ENCODE measurements around the gene LHPP. TPM values are rescaled to one million over a fixed set of nuclear protein-coding genes. Genes with fewer than 3 reads are reported as not detected.
"Not testable (repeated sequence)": the region's sequence is repeated elsewhere in the genome, so short reads cannot be mapped to it uniquely, and the experiment has no call there.

Gene LHPP
- total RNA-seq, 1 donor from 2014 or later = 347 TPM

DNA sequence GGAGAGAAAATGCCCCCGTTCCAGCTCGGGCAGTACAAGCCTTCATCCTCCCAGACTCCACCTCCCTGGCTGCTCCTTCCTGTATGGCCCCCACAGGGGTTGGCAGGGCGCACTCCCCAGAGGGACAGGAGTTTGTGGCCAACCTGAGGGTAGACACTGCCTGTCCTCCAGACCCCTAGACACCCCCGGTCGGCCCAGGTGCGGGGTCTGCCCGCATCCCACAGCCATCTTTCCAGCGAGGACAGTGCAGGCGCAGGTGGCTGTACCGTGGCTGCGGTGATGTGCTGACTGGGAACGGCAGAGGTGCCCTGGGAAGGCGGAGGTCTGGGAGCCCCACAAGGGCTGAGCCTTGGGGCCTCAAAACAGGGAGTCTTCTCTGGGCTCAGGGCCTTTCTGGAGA, 81.5 kb downstream of the LHPP start:
- intact Hi-C loops (cut with DNase I) = no loop called here
- DNase-seq (ENCODE audit: low spot score) (no peak), ATAC-seq (no peak)

DNA sequence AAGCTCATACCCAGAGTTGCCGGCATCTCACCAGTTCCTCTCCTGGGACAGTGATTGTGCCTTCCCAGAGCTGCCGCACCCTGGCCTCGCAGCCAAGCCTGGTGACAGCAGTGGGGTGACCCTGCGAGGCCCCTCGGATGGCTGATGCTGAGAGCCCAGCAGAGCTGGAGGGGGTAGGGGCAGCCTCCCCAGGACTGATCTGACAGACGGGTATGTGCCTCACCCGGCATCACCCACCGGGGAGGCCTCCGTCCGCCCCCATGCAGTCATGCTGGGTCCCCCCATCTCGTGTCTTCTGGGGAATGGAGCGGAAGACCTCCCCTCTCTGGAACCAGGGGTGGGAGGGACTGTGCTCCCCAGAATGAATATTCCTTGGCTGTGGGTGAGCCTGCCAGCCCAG, 82.3 kb downstream of the LHPP start:
- DNase-seq (ENCODE audit: low spot score) = no peak
- intact Hi-C loops (cut with DNase I) = no loop called here
- ATAC-seq = no peak

DNA sequence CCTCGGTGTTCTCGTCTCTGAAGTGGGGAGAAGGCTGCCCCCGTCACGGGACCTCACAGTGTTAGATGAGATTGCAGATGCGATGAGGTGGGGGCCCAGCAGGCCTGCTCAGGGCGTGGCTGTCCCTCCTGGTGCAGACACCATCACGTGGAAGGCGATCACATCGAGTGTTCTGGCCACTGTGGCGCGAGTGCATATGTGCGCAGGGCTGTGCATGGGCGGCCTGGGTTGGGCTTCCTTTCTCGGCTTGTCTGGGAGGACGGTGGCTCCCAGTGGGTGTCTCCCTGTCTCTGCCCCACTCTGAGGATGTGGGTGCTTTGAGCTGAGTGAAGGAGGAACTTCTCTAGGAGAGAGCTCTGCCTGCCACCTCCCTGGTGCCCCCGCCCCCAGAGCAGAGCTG, 83.1 kb downstream of the LHPP start:
- DNase-seq (ENCODE audit: low spot score) (no peak), ATAC-seq (peak; percentile 15)
- intact Hi-C loops (cut with DNase I) = no loop called here

DNA sequence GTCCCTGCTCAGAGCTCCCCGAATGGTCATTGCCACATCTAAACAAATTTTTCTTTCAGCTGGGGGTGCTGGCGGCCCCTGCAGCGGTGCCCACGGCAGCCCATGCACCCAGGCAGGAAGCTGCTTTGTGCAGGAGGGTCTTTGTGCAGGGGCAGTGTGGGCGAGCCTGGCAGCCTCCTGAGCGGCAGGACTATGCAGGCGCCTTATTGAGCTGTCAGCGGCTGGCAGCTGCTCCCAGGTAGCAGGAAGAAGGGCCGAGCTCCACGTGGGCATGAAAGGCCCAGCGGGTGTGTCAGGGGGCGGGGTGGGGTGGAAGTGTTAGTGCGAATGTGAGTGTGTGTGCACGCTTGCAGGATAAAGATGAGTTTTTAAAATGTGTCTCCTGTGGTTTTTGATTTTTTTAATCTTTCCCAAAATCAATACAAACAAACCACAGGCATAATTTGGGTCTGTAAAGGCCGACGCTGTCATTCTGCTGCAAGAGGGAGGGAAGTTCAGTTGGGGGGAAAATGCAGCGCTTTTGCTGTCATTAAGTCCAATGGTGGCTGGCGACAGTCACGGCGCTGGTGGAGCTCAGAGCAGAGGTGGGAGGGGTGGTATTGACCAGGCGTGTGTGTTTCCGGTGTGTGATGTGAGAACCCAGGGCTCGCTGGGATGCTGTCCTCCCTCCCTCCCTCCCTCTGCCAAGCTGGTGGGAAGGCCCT, 83.9 kb downstream of the LHPP start:
- intact Hi-C loops (cut with DNase I) = no loop called here

DNA sequence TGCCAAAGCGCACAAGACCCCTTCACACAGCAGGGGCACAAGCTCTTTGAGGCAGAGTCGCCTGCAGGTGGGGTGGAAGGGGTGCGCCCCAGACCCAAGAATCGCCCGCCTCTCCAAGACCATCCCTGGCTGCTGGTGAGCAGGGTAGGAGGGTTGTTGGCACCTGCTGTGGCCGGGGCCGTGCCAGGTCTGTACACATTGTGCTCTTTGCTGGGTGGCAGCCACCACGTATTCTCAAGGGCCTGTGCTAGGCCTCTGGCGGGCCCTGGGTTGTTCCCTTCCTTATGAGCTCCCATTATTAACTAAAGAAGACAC, 84.4 kb downstream of the LHPP start:
- ATAC-seq = no peak
- intact Hi-C loops (cut with DNase I) = no loop called here

More for the DNA sequence above, 83.9 kb downstream of the LHPP start:
- no peak for ATAC-seq
- no peak for DNase-seq (ENCODE audit: low spot score)

DNA sequence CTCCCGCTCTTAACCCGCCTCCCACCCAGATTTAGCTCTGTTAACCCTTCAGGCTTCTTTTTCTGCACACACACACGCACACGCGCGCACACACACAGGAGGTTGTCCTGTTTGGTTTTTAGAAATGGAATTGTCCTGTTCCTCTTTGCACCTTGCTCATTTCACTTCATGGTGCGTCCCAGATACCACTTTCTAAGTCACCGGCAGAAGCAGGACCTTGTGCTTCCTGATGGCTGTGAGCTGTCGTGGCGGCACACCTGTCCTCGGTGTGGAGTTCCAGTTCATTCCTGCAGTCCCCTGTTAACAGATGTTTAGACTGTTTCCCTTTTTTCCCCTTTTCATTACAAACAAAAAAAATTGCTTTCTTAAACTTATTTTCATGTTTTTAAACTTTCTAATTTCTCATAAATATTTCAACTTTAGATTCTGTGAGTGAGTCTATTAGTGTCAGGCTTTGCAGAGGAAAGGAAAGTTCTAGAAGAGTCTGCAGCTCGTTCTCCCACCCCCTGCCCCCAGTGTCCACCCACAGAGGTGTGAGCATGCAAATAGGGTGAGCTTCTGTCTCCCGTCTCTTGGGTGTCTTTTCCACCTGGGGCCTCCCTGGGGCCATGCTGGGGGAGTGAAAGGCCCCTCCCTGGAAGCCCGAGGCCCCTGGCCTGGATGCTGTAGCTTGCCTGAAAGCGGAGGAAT, 85.5 kb downstream of the LHPP start:
- ATAC-seq (no peak), DNase-seq (ENCODE audit: low spot score) (no peak)
- intact Hi-C loops (cut with DNase I) = no loop called here

More for the DNA sequence above, 84.4 kb downstream of the LHPP start:
- no peak for DNase-seq (ENCODE audit: low spot score)

DNA sequence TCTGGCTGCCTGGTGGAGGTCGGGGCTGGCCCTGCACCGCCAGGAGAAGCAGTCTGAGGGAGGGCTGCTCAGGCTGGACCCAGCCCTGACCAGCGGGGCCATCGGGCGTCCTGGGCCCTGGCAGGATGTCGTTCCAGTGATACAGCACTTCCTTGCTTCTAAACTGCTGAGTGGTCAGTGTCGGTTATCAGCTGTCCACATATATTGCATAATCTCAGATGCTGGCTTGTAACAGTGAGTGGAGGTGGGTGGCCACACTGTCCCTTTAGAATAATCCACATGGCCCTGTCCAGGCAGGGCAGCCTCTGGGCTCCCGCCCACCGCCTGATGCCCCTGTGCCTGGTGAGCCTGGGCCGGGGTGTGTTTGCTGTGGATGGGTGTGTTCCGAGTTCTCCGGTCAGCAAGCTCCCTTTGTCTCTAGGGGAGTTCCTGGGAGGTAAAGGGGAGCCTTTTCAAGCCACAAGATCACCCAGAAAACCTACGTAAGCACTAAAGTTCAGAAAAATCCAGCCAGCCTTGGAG, 86.1 kb downstream of the LHPP start:
- ATAC-seq (peak; percentile 72), DNase-seq (ENCODE audit: low spot score) (no peak)
- intact Hi-C loops (cut with DNase I) = no loop called here

DNA sequence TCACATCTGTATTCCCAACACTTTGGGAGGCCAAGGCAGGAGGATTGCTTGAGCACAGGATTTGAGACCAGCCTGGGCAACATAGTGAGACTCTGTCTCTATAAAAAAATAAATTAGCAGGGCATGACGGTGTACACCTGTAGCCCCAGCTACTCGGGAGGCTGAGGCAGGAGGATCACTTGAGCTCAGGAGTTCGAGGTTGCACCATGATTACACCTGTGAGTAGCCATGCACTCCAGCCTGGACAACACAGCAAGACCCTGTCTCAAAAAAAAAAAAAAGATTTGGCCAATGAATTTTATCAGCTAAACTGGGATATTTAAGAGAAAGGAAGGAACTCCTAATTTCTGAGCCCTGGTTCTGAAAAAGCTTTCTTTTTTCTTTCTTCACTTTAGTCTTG, 87.5 kb downstream of the LHPP start:
- not testable (repeated sequence) for ATAC-seq

DNA sequence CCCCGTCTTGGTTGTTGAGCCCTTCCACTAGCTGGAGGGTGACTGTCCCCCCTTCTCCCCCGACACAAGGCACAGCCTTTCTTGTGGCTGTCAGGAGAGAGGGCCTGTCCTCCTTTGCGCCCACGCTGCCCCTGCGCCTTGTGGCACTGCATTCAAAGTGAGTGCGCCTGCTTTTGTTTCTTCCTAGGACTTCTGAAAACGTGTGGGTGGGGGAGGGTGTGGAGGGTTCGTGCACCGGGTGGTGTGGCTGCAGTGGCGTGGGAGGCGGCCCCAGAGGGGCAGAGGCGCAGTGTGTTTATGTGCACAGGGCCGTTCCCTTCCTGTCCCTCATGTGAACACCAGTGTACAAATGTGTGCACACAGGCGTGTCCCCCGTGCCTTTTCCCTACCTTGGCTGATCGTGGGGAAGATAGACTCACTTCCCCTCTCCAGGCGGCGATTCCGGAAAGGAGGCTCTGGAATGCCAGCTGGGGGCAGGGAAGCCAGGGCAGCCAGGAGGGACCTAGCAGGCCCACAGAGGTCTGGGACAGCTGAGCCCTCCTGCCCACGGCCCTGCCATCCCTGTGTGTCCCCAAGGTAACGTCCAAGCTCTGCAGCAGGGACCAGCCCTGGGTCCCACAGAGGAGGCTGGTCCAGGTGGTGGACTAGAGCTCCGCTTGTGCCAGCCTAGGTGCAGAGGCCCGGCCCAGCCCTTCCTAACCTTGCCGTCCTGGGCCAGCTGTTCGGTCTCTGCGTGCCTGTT, 88.8 kb downstream of the LHPP start:
- DNase-seq (ENCODE audit: low spot score) (no peak), ATAC-seq (no peak)
- intact Hi-C loops (cut with DNase I) = no loop called here

More for the DNA sequence above, 87.5 kb downstream of the LHPP start:
- DNase-seq (ENCODE audit: low spot score); intact Hi-C loops (cut with DNase I): not testable (repeated sequence)

DNA sequence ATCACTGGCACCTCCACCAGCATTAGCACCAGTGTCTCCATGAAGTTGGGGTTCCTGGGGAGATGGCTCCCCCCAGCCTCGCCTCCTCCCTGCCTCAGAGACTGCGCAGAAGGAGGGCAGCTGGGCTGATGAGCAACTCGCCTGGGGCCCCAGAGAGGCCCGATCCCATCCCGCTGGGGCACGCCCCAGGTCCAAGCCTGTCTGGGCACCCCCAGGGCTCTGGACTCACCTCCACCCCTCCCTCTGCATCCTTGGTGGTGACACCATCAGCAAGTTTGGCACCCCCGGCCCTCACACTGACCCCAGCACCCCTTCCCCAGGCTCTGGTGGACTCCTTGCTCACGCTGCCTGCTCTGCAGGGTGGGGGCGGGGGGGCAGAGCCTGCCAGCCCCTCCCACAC, 89.5 kb downstream of the LHPP start:
- intact Hi-C loops (cut with DNase I) = no loop called here
- ATAC-seq (no peak), DNase-seq (ENCODE audit: low spot score) (no peak)

DNA sequence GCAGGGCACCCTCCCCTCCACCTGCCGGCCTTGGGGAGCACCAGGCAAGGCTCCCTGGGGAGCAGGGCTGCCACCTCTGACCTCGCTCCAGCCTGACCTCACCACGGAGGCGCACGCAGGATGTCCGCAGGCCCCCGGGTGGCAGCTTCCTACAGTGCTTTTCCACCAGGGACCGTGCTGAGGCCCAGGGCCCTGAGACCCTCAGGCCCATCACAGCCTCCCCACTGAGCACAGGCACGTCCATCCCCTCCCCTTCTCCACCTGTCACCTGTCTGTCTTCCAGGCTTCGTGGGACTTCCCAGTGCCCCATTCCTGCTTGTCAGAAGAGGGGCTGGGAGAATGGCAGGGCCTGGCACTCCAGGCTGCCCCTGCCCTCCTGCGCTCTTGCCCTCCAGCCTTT, 90.1 kb downstream of the LHPP start:
- intact Hi-C loops (cut with DNase I) = no loop called here
- no peak for DNase-seq (ENCODE audit: low spot score)
- no peak for ATAC-seq

DNA sequence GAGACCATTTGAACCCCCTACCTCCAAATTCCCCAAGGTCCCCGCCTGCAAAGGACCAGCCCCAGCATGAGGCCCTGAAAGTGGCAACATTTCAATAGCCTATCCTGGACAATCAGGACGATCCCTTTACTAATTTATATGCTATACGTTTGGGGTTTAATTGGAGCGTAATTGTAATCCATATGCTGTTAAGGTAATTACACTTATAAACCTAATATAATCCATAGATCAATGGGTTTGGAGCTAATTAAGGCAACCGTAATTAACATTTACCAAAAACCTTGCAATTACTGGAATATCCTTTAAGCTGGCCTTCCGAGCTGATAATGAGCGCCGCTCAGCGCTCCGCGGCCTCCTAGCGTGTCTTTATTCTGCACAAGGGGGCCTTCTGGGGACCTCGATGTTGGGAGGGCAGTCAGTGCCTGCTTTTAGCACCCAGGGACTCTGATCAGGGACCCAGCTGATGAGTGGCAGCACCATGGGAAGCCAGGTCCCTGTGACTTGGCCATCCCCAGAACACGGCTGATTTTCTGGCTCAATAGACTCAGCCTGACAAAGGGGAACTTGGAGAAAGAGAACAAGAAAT, 91.2 kb downstream of the LHPP start:
- no peak for ATAC-seq
- DNase-seq (ENCODE audit: low spot score) = no peak
- intact Hi-C loops (cut with DNase I) = no loop called here

DNA sequence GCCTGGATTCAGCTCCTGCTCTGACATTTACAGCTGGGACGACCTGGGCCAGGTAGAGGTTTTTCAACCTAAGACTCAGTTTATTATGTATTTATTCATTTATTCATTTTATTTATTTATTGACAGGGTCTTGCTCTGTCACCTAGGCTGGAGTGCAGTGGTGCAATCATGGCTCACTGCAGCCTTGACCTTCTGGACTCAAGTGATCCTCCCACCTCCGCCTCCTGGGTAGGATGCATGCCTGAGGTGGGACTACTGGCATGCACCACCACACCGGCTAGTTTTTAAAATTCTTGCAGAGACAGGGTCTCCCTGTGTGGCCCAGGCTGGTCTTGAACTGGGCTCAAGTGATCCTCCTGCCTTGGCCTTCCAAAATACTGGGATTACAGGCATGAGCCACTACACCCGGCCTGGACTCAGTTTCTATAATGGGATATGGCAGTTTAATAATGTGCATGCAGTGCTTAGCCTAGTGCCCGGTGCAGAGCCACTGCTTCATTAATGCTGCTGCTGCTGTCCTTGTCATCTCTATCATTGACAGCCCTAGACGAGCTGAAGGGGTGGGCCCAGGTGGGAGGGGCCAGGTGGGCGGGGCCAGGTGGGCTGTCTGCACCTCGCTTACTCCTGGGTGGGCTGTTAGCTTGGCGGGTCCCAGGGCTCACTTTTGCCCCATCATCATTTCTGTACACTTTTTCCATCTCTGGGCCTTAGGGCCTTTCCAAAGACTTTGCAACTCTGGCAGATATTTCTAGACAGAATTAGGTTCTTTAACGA, 92.6 kb downstream of the LHPP start:
- intact Hi-C loops (cut with DNase I) = no loop called here
- ATAC-seq (no peak), DNase-seq (ENCODE audit: low spot score) (no peak)

DNA sequence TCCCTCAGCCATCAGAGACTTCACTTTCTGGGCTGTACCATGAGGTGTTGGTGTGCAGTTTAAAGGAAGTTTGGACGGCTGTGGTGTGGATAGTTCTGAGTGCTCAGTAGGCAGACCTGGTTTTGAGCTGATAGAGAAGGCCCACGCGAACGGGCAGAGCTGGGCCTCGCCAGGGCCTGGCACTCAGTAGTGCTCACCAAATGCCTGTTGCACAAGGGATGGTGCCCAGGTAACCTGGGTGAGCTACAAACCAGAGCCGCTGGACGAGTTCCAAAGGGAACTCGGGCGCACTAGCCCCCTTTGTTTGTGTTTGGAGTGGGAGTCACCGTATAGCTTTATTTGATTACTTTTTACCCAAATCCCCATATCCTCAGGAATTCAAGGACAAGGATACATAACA, 95.5 kb downstream of the LHPP start:
- intact Hi-C loops (cut with DNase I) = no loop called here
- ATAC-seq (no peak), DNase-seq (ENCODE audit: low spot score) (no peak)

DNA sequence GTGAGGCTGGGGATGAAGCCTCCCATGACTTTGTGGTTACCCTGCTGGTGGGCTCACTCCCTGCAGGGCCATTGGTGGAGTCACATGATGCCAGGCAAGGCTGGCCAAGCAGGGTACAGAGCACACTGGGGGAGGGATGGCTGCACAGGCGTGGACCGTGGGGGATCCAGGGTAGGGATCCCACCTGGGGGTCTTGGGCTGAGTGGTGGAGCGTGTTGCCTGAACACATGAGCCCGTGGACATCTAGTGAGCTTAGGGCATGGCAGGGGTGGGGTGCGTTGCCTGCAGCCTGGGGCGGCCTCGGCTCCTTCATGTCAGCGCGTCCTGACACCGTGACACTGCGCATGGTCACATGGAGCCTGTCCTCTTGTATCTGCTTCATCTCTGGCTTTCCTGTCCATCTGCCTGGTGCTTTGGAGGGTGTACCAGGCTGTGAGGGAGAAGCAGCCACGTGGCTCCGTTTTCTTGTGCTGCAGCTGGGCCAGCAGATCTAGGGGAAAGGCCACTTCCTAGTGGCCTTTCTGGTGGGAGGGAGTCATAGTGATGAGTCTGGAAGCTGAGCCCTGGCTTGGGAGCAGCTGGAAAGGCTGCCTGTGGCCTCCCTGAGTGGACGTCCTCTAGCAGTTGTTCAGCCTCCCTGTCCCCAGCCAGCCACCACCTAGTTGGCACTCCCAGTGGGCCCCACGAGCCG, 96.2 kb downstream of the LHPP start:
- ATAC-seq (peak; percentile 37), DNase-seq (ENCODE audit: low spot score) (no peak)
- intact Hi-C loops (cut with DNase I) = no loop called here

DNA sequence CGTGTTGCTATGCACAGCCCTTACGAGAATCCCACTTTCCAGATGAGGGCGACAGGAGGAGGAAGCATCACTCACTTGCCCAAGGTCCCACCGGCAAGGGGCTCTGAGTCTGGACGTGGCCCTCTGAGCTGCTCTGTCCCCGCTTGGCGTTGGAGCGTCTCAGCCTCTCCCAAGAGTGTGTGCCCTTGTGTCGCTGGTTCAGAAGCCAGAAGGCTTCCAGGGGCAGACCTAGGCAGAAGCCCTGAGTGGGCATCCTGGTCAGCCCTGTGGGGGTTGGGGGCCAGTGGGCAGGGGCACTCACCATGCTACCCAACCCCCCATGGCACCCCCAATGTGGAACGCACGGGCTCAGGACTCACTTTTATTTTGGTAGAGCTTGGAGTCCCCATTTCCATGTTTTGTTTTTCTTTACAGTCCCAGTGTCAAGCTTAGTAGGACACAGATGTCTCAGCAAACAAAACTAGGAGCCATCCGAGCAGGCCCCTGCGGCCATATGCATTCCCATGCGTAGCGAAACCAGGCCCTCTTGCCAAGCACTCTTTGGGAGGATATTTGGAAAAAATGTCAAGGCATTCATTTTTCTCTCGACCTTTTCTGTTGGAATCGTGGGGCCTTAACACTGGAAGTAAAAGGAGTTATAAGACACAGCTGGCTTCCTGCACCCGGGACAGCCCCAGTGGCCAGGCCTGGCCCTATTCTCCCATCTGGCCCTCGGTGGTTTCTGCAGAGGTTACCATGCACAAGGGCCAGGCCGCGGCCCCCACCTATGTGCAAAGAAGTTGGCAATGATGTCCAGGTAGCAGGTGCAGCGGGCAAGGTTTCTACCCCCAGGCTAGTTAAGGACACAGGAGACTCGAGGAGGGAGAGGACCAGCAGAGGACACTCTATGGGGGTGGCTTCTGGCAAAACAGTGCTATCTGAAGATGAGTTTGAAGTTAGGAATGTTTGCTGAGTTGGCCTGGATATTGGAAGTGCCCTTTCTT, 97.0 kb downstream of the LHPP start:
- intact Hi-C loops (cut with DNase I) = no loop called here
- DNase-seq (ENCODE audit: low spot score) = no peak
- ATAC-seq = no peak

DNA sequence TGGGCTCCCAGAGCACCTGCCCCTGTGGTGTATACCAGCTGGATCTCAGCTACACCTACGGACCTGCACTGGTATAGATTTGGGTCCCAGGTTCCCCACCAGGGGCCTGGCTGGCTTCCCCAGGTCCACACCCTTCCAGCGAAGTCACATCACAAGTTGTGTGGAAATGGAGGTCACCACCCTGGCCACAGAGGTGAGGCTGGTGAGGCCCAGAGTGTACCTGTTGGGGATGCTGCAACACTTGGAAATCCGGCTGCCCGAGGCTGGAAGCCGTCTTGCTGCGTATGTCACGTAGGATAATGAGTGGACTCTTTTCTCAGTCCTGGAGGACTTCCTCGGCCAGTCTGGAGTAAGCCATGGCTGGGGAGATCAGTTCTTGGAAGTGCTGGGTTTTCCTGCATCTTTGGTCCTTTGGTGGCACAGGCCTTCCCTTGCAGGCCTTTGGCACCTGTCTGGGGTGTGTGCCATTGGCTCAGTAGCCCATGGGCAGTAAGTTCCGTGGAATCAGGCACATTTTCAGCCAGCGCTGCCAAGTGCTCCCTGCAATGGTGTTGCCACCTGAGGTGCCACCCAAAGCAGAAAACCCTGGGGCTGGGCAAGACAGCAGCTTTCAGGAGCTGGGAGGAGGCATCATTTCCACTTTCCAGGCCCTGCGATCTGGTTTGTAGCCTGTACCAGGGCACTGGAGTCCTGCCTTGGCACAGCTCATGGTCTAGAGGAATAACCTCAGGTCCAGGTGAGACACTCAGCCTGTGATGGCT, 97.9 kb downstream of the LHPP start:
- ATAC-seq = no peak
- DNase-seq (ENCODE audit: low spot score) = no peak
- intact Hi-C loops (cut with DNase I) = no loop called here

All from sciatic nerve (tissue), 2 donors.